ENCODE data around the gene STXBP6.

STXBP6 gene

DNA sequence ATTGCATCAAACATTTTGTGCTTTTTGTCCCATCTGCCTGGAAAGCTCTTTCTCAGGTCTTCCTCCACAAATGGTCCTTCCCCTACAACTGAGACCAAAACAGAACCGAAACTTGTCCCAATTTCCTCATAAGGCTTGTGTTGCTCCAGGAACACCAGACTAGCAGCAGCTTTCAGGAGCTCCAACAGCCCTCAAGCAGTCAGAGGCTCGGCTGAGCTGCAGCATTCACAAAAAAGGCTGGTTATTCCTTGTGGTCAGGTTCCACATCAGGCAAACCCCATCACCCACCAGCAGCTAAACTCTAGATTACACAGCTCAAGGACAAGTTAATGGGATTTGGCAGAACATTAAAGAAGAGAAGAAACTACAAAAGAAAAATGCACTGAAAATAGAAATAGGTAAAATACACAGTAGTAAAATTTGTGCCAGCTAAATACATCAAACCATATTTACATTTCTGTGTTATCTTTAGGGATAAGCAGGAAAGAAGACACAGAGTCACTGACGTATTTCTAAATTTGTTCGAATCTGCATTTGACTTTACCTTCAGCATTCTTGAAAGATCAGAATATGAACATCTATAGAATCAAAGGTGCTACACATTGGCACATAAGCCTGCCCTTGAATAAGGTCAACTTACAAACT lies 141.2 kb downstream of the STXBP6 start:
- H3K9me3 ChIP-seq (ENCODE audit: control insufficient read depth, insufficient read depth, low read depth, low read length), result no peaks in the 10 kb centered on the region
- POLR2A ChIA-PET, result no interaction called here

DNA sequence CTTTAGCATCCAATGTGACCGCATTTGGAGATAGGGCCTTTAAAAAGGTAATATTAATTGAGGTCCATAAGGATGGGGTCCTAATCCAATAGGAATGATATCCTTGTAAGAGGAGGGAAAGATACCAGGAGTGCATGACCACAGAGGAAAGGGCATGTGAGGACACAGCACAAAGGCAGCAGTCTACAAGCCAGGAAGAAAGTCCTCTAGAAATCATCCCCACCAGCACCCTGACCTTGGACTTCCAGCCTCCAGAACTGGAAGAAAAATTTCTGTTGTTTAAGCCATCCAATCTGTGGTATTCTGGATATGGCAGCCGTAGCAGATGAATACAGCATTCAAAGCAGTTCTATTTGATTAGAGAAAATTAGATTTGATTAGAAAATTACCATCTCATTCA lies 145.4 kb downstream of the STXBP6 start:
- TF ChIP-seq ZNF416 (tag by site-specific recombination; IDR thresholded peaks at IDR 0.05), result no peak
- peak; percentile 75 for TF ChIP-seq ZNF548 (tag by site-specific recombination; IDR thresholded peaks at IDR 0.05)
- TF ChIP-seq ZNF138 (tag by site-specific recombination; IDR thresholded peaks at IDR 0.05; ENCODE audit: borderline replicate concordance), result no peak
- TF ChIP-seq, protein P1, sequence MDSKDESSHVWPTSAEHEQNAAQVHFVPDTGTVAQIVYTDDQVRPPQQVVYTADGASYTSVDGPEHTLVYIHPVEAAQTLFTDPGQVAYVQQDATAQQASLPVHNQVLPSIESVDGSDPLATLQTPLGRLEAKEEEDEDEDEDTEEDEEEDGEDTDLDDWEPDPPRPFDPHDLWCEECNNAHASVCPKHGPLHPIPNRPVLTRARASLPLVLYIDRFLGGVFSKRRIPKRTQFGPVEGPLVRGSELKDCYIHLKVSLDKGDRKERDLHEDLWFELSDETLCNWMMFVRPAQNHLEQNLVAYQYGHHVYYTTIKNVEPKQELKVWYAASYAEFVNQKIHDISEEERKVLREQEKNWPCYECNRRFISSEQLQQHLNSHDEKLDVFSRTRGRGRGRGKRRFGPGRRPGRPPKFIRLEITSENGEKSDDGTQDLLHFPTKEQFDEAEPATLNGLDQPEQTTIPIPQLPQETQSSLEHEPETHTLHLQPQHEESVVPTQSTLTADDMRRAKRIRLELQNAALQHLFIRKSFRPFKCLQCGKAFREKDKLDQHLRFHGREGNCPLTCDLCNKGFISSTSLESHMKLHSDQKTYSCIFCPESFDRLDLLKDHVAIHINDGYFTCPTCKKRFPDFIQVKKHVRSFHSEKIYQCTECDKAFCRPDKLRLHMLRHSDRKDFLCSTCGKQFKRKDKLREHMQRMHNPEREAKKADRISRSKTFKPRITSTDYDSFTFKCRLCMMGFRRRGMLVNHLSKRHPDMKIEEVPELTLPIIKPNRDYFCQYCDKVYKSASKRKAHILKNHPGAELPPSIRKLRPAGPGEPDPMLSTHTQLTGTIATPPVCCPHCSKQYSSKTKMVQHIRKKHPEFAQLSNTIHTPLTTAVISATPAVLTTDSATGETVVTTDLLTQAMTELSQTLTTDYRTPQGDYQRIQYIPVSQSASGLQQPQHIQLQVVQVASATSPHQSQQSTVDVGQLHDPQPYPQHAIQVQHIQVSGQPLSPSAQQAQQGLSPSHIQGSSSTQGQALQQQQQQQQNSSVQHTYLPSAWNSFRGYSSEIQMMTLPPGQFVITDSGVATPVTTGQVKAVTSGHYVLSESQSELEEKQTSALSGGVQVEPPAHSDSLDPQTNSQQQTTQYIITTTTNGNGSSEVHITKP (tag by site-specific recombination; IDR thresholded peaks at IDR 0.05), result no peak
- TF ChIP-seq ZFP69B (tag by site-specific recombination; IDR thresholded peaks at IDR 0.05), result no peak
- TF ChIP-seq, protein P2, sequence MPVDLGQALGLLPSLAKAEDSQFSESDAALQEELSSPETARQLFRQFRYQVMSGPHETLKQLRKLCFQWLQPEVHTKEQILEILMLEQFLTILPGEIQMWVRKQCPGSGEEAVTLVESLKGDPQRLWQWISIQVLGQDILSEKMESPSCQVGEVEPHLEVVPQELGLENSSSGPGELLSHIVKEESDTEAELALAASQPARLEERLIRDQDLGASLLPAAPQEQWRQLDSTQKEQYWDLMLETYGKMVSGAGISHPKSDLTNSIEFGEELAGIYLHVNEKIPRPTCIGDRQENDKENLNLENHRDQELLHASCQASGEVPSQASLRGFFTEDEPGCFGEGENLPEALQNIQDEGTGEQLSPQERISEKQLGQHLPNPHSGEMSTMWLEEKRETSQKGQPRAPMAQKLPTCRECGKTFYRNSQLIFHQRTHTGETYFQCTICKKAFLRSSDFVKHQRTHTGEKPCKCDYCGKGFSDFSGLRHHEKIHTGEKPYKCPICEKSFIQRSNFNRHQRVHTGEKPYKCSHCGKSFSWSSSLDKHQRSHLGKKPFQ (tag by site-specific recombination; IDR thresholded peaks at IDR 0.05), result no peak
- ChIA-PET POLR2A (no interaction called here), CTCF (interaction anchor here (0.6 kb wide), 1 partner anchor 448 kb away, joined by 3 read pairs; no protein-coding TSS in a partner anchor)
- Histone ChIP-seq H3K9me3 (ENCODE audit: control insufficient read depth, insufficient read depth, low read depth, low read length) (no peaks in the 10 kb centered on the region), H3K27ac (ENCODE audit: extremely low read depth, low read depth, low read length) (no peak overlapping the region), H3K36me3 (ENCODE audit: control insufficient read depth in 2 of 2, insufficient read depth in 1 of 2, low read length in 2 of 2) (no peaks in the 10 kb centered on the region), H3K4me3 (ENCODE audit: low read depth, low read length) (no peak overlapping the region), H3K4me1 (ENCODE audit: control insufficient read depth, insufficient read depth, low read length) (no peaks in the 10 kb centered on the region; the same call in 1 of the 2 replicates)

More for the DNA sequence above, 141.2 kb downstream of the STXBP6 start:
- Histone ChIP-seq H3K36me3 (ENCODE audit: control insufficient read depth in 2 of 2, insufficient read depth in 1 of 2, low read length in 2 of 2) (no peaks in the 10 kb centered on the region), H3K4me1 (ENCODE audit: control insufficient read depth, insufficient read depth, low read length) (peaks cover 10% of the 10 kb centered on the region), H3K4me3 (ENCODE audit: low read depth, low read length) (no peak overlapping the region), H3K27ac (ENCODE audit: extremely low read depth, low read depth, low read length) (no peak overlapping the region)
- CTCF ChIA-PET, result no interaction called here
- TF ChIP-seq ZNF510 (tag by site-specific recombination; IDR thresholded peaks at IDR 0.05; ENCODE audit: insufficient replicate concordance) (no peak), ZNF221 (tag by site-specific recombination; IDR thresholded peaks at IDR 0.05; ENCODE audit: borderline replicate concordance) (no peak), KLF10 (tag by site-specific recombination; IDR thresholded peaks at IDR 0.05) (no peak), ZNF544 (tag by site-specific recombination; IDR thresholded peaks at IDR 0.05) (no peak), ZFP37 (tag by site-specific recombination; IDR thresholded peaks at IDR 0.05) (no peak), ZSCAN30 (tag by site-specific recombination; IDR thresholded peaks at IDR 0.05) (no peak), ZNF140 (tag by site-specific recombination; IDR thresholded peaks at IDR 0.05) (no peak), ZNF629 (tag by site-specific recombination; IDR thresholded peaks at IDR 0.05) (no peak), ZXDB (tag by site-specific recombination; IDR thresholded peaks at IDR 0.05) (no peak), ZSCAN23 (tag by site-specific recombination; IDR thresholded peaks at IDR 0.05) (no peak), ZNF555 (tag by site-specific recombination; conservative IDR thresholded peaks at IDR 0.05) (no peak), ZNF366 (tag by site-specific recombination; conservative IDR thresholded peaks at IDR 0.05) (no peak)
- TF ChIP-seq, protein P3, sequence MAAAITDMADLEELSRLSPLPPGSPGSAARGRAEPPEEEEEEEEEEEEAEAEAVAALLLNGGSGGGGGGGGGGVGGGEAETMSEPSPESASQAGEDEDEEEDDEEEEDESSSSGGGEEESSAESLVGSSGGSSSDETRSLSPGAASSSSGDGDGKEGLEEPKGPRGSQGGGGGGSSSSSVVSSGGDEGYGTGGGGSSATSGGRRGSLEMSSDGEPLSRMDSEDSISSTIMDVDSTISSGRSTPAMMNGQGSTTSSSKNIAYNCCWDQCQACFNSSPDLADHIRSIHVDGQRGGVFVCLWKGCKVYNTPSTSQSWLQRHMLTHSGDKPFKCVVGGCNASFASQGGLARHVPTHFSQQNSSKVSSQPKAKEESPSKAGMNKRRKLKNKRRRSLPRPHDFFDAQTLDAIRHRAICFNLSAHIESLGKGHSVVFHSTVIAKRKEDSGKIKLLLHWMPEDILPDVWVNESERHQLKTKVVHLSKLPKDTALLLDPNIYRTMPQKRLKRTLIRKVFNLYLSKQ (tag by site-specific recombination; IDR thresholded peaks at IDR 0.05; ENCODE audit: borderline replicate concordance), result no peak
- TF ChIP-seq, protein P4, sequence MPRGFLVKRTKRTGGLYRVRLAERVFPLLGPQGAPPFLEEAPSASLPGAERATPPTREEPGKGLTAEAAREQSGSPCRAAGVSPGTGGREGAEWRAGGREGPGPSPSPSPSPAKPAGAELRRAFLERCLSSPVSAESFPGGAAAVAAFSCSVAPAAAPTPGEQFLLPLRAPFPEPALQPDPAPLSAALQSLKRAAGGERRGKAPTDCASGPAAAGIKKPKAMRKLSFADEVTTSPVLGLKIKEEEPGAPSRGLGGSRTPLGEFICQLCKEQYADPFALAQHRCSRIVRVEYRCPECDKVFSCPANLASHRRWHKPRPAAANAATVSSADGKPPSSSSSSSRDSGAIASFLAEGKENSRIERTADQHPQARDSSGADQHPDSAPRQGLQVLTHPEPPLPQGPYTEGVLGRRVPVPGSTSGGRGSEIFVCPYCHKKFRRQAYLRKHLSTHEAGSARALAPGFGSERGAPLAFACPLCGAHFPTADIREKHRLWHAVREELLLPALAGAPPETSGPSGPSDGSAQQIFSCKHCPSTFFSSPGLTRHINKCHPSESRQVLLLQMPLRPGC (tag by site-specific recombination; IDR thresholded peaks at IDR 0.05), result no peak

Measured in HEK293 (cell line).